Naive thymus-derived CD4-positive, alpha-beta T cell (primary cell): ENCODE results near the gene THAP4. TPM values are rescaled to one million over a fixed set of nuclear protein-coding genes. Genes with fewer than 3 reads are reported as not detected.

Source experiments
- ATAC-seq: fragments of 150-1000 bp; cut with Tn5 transposase; 2 replicates; pipeline ENCODE4 v1.10.0; 2021; ENCODE audit warnings: mild to moderate bottlenecking, moderate library complexity
- CTCF ChIA-PET: fragments of 350-600 bp; sonication (Branson Sonifier 250); formaldehyde crosslinking; loops from one replicate; lab custom pipeline; 2021; ENCODE audit warnings: antibody characterized with exemption; lab: Charles Lee
- POLR2A ChIA-PET: fragments of 350-600 bp; sonication (Branson Sonifier 250); formaldehyde crosslinking; loops from one replicate; lab custom pipeline; 2021; ENCODE audit warnings: antibody characterized with exemption, inconsistent platforms; lab: Charles Lee
- DNase-seq, 9 donors: peaks; one replicate each; pipeline versions ENCODE4 v3.0.0 to v3.0.0-alpha.2; 2020 to 2022; ENCODE audit warnings: mixed read lengths in 1 of 9
- H3K27ac ChIP-seq: one replicate; pipeline ENCODE4 v1.7.0; 2013; ENCODE audit warnings: mild to moderate bottlenecking, low read depth, low read length, moderate library complexity
- H3K27me3 ChIP-seq, 2 donors: one replicate each; pipeline ENCODE4 v1.7.0; 2013; ENCODE audit warnings: low read length in 2 of 2, mild to moderate bottlenecking in 2 of 2, moderate library complexity in 2 of 2; ENCODE audit not compliant: control insufficient read depth in 2 of 2, insufficient read depth in 2 of 2
- H3K36me3 ChIP-seq, 3 experiments: 1 replicate in 2 of 3; 2 replicates in 1 of 3; pipeline ENCODE4 v1.7.0; 2013; ENCODE audit warnings: low read length in 3 of 3, mild to moderate bottlenecking in 3 of 3, moderate library complexity in 1 of 3; ENCODE audit not compliant: insufficient read depth in 3 of 3, control insufficient read depth in 2 of 3
- H3K4me1 ChIP-seq, 2 donors: one replicate each; pipeline ENCODE4 v1.7.0; 2013; ENCODE audit warnings: low read length in 2 of 2, mild to moderate bottlenecking in 2 of 2, moderate library complexity in 1 of 2; ENCODE audit not compliant: control insufficient read depth in 2 of 2, insufficient read depth in 2 of 2
- H3K4me3 ChIP-seq: 2 replicates; pipeline ENCODE4 v1.7.0; 2013; ENCODE audit warnings: mild to moderate bottlenecking, low read length
- H3K9me3 ChIP-seq, 3 experiments: 1 replicate in 2 of 3; 2 replicates in 1 of 3; pipeline ENCODE4 v1.7.0; 2013; ENCODE audit warnings: low read length in 3 of 3; ENCODE audit not compliant: control insufficient read depth in 2 of 3
- H3K27ac Mint-ChIP-seq, 9 donors: one replicate each; pipeline ENCODE4 v1.8.0; 2020 to 2022; ENCODE audit warnings: mixed read lengths in 9 of 9, mild to moderate bottlenecking in 8 of 9, moderate library complexity in 5 of 9, inconsistent platforms in 2 of 9
- H3K27me3 Mint-ChIP-seq, 5 donors: one replicate each; pipeline ENCODE4 v1.8.0; 2021 to 2022; ENCODE audit warnings: mixed read lengths in 5 of 5, mild to moderate bottlenecking in 1 of 5
- H3K36me3 Mint-ChIP-seq, 5 donors: one replicate each; pipeline ENCODE4 v1.8.0; 2020 to 2022; ENCODE audit warnings: mixed read lengths in 5 of 5, mild to moderate bottlenecking in 3 of 5, inconsistent platforms in 1 of 5
- H3K4me1 Mint-ChIP-seq, 7 donors: one replicate each; pipeline ENCODE4 v1.8.0; 2020 to 2022; ENCODE audit warnings: mixed read lengths in 7 of 7, mild to moderate bottlenecking in 3 of 7, inconsistent platforms in 1 of 7
- H3K4me3 Mint-ChIP-seq, 10 donors: one replicate each; pipeline ENCODE4 v1.8.0; 2020 to 2022; ENCODE audit warnings: mild to moderate bottlenecking in 10 of 10, mixed read lengths in 10 of 10, moderate library complexity in 6 of 10, inconsistent platforms in 2 of 10
- H3K9me3 Mint-ChIP-seq, 11 donors: one replicate each; pipeline ENCODE4 v1.8.0; 2020 to 2022; ENCODE audit warnings: mixed read lengths in 11 of 11, mild to moderate bottlenecking in 4 of 11, inconsistent platforms in 1 of 11, moderate library complexity in 1 of 11
- intact Hi-C, 2 donors: fragments of 100-400 bp; cut with micrococcal nuclease; formaldehyde crosslinking; loops; one replicate each; pipeline ENCODE4 v1.15.1; 2023
- polyA plus RNA-seq, 2 donors: library from polyadenylated mRNA; unstranded; fragments of 300-500 nt; fragmentation: Illumina TruSeq; gene quantifications; one replicate each; pipeline ENCODE4 v1.2.3, GENCODE V29; 2021
- total RNA-seq, 6 experiments: library from RNA in 5 of 6; stranded (reverse) in 5 of 6; gene quantifications; 1 replicate in 5 of 6; 2 replicates in 1 of 6; pipeline ENCODE4 v1.2.3 and lab custom pipeline; 2021 to 2026

Gene THAP4
- total and polyA plus RNA-seq, 7 experiments from 2014 or later, result 26.4 to 56.2 (median 30.8) TPM

GRCh38 chr2:241641631-241642030 is 4.7 kb upstream of the THAP4 start:
- no peak for DNase-seq
- Histone ChIP-seq H3K27me3 (no peaks in the 10 kb centered on the region), H3K27ac (no peak overlapping the region), H3K36me3 (peaks cover 0 to 15% (median 0%) of the 10 kb centered on the region in 3 experiments), H3K4me3 (no peak overlapping the region), H3K9me3 (no peaks in the 10 kb centered on the region), H3K4me1 (peaks cover 19 to 20% of the 10 kb centered on the region in 2 donors)
- peaks cover 0 to 18% (median 0%) of the 10 kb centered on the region in 5 donors for H3K36me3 Mint-ChIP-seq
- ChIA-PET POLR2A (interaction anchor here (0.6 kb wide), 1 partner anchor 73 kb away, joined by 4 read pairs; no protein-coding TSS in a partner anchor), CTCF (interaction anchor here (0.7 to 1.0 kb wide), 3 partner anchors 17 to 724 kb away, joined by 3 to 4 read pairs (median 3); no protein-coding TSS in a partner anchor)
- peaks cover 36 to 76% (median 58%) of the 10 kb centered on the region in 7 donors for H3K4me1 Mint-ChIP-seq
- peaks cover 0 to 5% (median 0%) of the 10 kb centered on the region in 11 donors for H3K9me3 Mint-ChIP-seq
- no peak for ATAC-seq
- peak overlapping the region in 3 of 9 donors; percentile 25 to 76 (median 56) for H3K27ac Mint-ChIP-seq
- intact Hi-C loops, result no loop called here
- peak overlapping the region in 3 of 10 donors; percentile 2 to 50 (median 7) for H3K4me3 Mint-ChIP-seq
- no peaks in the 10 kb centered on the region for H3K27me3 Mint-ChIP-seq

GRCh38 chr2:241640165-241640795 is 3.3 kb upstream of the THAP4 start:
- ATAC-seq (no peak), DNase-seq (no peak)
- Mint-ChIP-seq H3K4me3 (peak overlapping the region in 8 of 10 donors; percentile 0 to 98 (median 37)), H3K27ac (peak overlapping the region; percentile 9 to 73 (median 25)), H3K27me3 (no peaks in the 10 kb centered on the region), H3K4me1 (peaks cover 42 to 72% (median 59%) of the 10 kb centered on the region in 7 donors), H3K9me3 (peaks cover 0 to 5% (median 0%) of the 10 kb centered on the region in 11 donors), H3K36me3 (peaks cover 0 to 18% (median 0%) of the 10 kb centered on the region in 5 donors)
- no peak overlapping the region for H3K4me3 ChIP-seq
- intact Hi-C loops, result no loop called here
- POLR2A ChIA-PET, result no interaction called here
- no peaks in the 10 kb centered on the region for H3K9me3 ChIP-seq
- H3K27me3 ChIP-seq, result no peaks in the 10 kb centered on the region
- H3K4me1 ChIP-seq, result peaks cover 26 to 27% of the 10 kb centered on the region in 2 donors
- CTCF ChIA-PET, result no interaction called here
- peaks cover 0 to 13% (median 0%) of the 10 kb centered on the region in 3 experiments for H3K36me3 ChIP-seq
- no peak overlapping the region for H3K27ac ChIP-seq

- POLR2A ChIA-PET, result no interaction called here
- Mint-ChIP-seq H3K27ac (peak overlapping the region in 4 of 9 donors; percentile 67 to 98 (median 76)), H3K4me1 (peaks cover 50 to 73% (median 62%) of the 10 kb centered on the region in 7 donors), H3K27me3 (no peaks in the 10 kb centered on the region), H3K9me3 (peaks cover 0 to 4% (median 0%) of the 10 kb centered on the region in 11 donors), H3K36me3 (peaks cover 0 to 18% (median 0%) of the 10 kb centered on the region in 5 donors), H3K4me3 (peak overlapping the region in 9 of 10 donors; percentile 13 to 98 (median 53))
- H3K36me3 ChIP-seq, result peaks cover 0 to 7% (median 0%) of the 10 kb centered on the region in 3 experiments
- intact Hi-C loops, result loop anchor here (5.0 kb wide), 2 partner anchors 492 to 1052 kb away; partner anchors contain the start of genes CAPN10 (in 1 of the 2) and PASK (in 1 of the 2)
- H3K9me3 ChIP-seq, result no peaks in the 10 kb centered on the region
- H3K4me1 ChIP-seq, result peaks cover 26 to 27% of the 10 kb centered on the region in 2 donors
- H3K27ac ChIP-seq, result no peak overlapping the region
- DNase-seq (no peak), ATAC-seq (no peak)
- no peak overlapping the region for H3K4me3 ChIP-seq
- no peaks in the 10 kb centered on the region for H3K27me3 ChIP-seq
- CTCF ChIA-PET, result no interaction called here
Observed at GRCh38 chr2:241639385-241639784, 2.4 kb upstream of the THAP4 start.

GRCh38 chr2:241638940-241639339 is 2.0 kb upstream of the THAP4 start:
- Histone ChIP-seq H3K4me3 (no peak overlapping the region), H3K9me3 (no peaks in the 10 kb centered on the region), H3K27ac (peak overlapping the region; percentile 99), H3K36me3 (peaks cover 0 to 4% (median 0%) of the 10 kb centered on the region in 3 experiments), H3K27me3 (no peaks in the 10 kb centered on the region), H3K4me1 (peaks cover 26 to 27% of the 10 kb centered on the region in 2 donors)
- no peaks in the 10 kb centered on the region for H3K27me3 Mint-ChIP-seq
- POLR2A ChIA-PET, result interaction anchor here (0.7 to 1.2 kb wide), 4 partner anchors 10 to 1053 kb away, joined by 3 to 4 read pairs (median 4); partner anchors contain the start of gene CAPN10
- peaks cover 0 to 18% (median 0%) of the 10 kb centered on the region in 5 donors for H3K36me3 Mint-ChIP-seq
- no peak for ATAC-seq
- peaks cover 47 to 69% (median 60%) of the 10 kb centered on the region in 7 donors for H3K4me1 Mint-ChIP-seq
- DNase-seq, result no peak
- intact Hi-C loops, result loop anchor here (1.0 to 5.0 kb wide), 3 partner anchors 63 to 1052 kb away; partner anchors contain the start of genes CAPN10 (in 1 of the 2), ING5 (in 1 of the 2) and PASK (in 1 of the 2)
- peaks cover 0 to 3% (median 0%) of the 10 kb centered on the region in 11 donors for H3K9me3 Mint-ChIP-seq
- peak overlapping the region in 3 of 9 donors; percentile 54 to 98 (median 97) for H3K27ac Mint-ChIP-seq
- peak overlapping the region; percentile 83 to 98 (median 92) for H3K4me3 Mint-ChIP-seq
- CTCF ChIA-PET, result no interaction called here

GRCh38 chr2:241637795-241638660 is 1.1 kb upstream of the THAP4 start:
- H3K4me1 ChIP-seq, result peaks cover 26 to 27% of the 10 kb centered on the region in 2 donors
- Mint-ChIP-seq H3K27ac (peak overlapping the region; percentile 28 to 98 (median 94)), H3K9me3 (peaks cover 0 to 3% (median 0%) of the 10 kb centered on the region in 11 donors), H3K36me3 (peaks cover 0 to 18% (median under 1%) of the 10 kb centered on the region in 5 donors), H3K4me1 (peaks cover 44 to 66% (median 60%) of the 10 kb centered on the region in 7 donors), H3K27me3 (no peaks in the 10 kb centered on the region), H3K4me3 (peak overlapping the region; percentile 83 to 98 (median 92))
- intact Hi-C loops, result loop anchor here (1.0 to 5.0 kb wide), 16 partner anchors 21 to 1051 kb away; partner anchors contain the start of genes DTYMK (in 2 of the 2), FARP2 (in 2 of the 2), HDLBP (in 2 of the 2) and ING5 (in 2 of the 2)
- peak in 6 of 9 donors; percentile 40 to 74 (median 55) for DNase-seq
- H3K9me3 ChIP-seq, result no peaks in the 10 kb centered on the region
- ChIA-PET CTCF (interaction anchor here (1.1 kb wide), 1 partner anchor 28 kb away, joined by 5 read pairs; no protein-coding TSS in a partner anchor), POLR2A (interaction anchor here (0.6 to 1.9 kb wide), 12 partner anchors 11 to 1052 kb away, joined by 3 to 13 read pairs (median 4); partner anchors contain the start of genes CAPN10, HDLBP and SEPTIN2)
- peak; percentile 27 for ATAC-seq
- peaks cover 0 to 13% (median 0%) of the 10 kb centered on the region in 3 experiments for H3K36me3 ChIP-seq
- peak overlapping the region; percentile 99 for H3K4me3 ChIP-seq
- H3K27ac ChIP-seq, result peak overlapping the region; percentile 99
- no peaks in the 10 kb centered on the region for H3K27me3 ChIP-seq
